ENCODE measurements around the gene SLC8A2. TPM values are rescaled to one million over a fixed set of nuclear protein-coding genes. Genes with fewer than 3 reads are reported as not detected.
"Not testable (repeated sequence)": the region's sequence is repeated elsewhere in the genome, so short reads cannot be mapped to it uniquely, and the experiment has no call there.

The SLC8A2 gene
- total RNA-seq, 2 donors from 2014 or later, result 0.09 to 2.2 TPM

- DNase-seq (no peak), ATAC-seq (no peak)
- intact Hi-C loops (cut with DNase I, micrococcal nuclease), result no loop called here
Observed at GRCh38 chr19:47404334-47405196, 67.1 kb downstream of the SLC8A2 start.

DNA sequence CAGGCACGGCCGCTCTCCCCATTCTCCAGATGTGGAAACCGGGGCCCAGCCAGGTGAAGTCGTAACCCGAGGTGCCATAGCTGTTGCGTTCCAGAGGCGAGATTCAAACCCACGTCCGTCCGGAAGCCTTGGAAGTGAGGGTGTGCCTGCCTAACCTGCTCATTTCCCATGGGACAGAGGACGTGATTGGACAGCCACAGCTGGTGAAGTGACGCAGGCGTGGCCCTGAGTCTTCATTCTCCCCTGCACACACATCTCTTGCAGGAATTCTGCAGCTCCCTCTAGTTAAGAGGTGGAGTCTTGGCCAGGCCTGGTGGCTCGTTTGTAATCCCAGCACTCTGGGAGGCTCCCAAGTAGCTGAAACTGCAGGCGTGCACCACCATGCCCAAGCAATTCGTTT, 69.2 kb downstream of the SLC8A2 start:
- intact Hi-C loops (cut with DNase I, micrococcal nuclease), result no loop called here

GRCh38 chr19:47398707-47399597, 72.7 kb downstream of the SLC8A2 start:
- DNase-seq, result no peak
- no peak for ATAC-seq
- intact Hi-C loops (cut with DNase I, micrococcal nuclease), result loop anchor here in 1 of 2 donors (10.0 kb wide), 1 partner anchor 94 kb away; the partner anchor contains the start of gene C5AR1

More for the DNA sequence above, 69.2 kb downstream of the SLC8A2 start:
- no peak for ATAC-seq
- DNase-seq, result no peak

GRCh38 chr19:47391510-47392223, 80.0 kb downstream of the SLC8A2 start:
- ATAC-seq (peak; percentile 79), DNase-seq (peak; percentile 43 to 76)
- intact Hi-C loops (cut with DNase I, micrococcal nuclease), result loop anchor here in 1 of 2 donors (10.0 kb wide), 1 partner anchor 87 kb away; the partner anchor contains the start of gene C5AR1

GRCh38 chr19:47390533-47391488, 80.9 kb downstream of the SLC8A2 start:
- intact Hi-C loops (cut with DNase I, micrococcal nuclease), result loop anchor here in 1 of 2 donors (10.0 kb wide), 1 partner anchor 86 kb away; the partner anchor contains the start of gene C5AR1
- no peak for ATAC-seq
- DNase-seq, result no peak

DNA sequence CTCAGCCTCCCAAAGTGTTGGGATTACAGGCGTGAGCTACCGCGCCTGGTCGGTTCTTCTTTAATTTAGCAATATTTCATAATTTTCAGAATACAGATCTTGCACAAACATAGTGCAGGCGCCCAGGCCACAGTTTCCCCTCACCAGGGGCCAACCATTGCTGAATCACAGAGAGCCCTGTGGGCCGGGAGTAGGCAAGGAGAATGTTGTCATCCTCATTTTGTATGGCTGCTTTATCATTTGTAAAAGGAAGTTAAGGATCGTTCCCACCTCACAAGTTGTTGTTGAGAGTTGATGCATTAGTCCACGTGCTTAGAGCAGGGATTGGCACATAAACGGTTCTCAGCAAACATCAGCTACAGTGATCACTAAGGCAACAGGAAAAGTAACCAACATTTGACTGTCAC, 82.5 kb downstream of the SLC8A2 start:
- DNase-seq (no peak), ATAC-seq (no peak)
- intact Hi-C loops (cut with DNase I, micrococcal nuclease), result no loop called here

DNA sequence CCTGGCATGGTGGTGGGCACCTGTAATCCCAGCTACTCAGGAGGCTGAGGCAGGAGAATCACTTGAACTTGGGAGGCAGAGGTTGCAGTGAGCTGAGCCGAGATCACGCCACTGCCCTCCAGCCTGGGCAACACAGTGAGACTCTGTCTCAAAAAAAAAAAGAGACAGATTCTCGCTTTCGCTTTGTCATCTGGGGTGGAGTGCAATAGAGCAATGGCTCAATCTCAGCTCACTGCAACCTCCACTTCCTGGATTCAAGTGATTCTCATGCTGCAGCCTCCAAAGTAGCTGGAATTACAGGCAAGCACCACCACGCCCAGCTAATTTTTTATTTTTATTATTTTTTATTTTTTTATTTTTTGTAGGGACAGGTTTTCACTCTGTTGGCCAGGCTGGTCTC, 83.0 kb downstream of the SLC8A2 start:
- peak; percentile 29 for ATAC-seq
- intact Hi-C loops (cut with DNase I, micrococcal nuclease); DNase-seq: not testable (repeated sequence)

- intact Hi-C loops (cut with DNase I, micrococcal nuclease), result not testable (repeated sequence)
Observed at GRCh38 chr19:47387623-47388022, 84.1 kb downstream of the SLC8A2 start.

DNA sequence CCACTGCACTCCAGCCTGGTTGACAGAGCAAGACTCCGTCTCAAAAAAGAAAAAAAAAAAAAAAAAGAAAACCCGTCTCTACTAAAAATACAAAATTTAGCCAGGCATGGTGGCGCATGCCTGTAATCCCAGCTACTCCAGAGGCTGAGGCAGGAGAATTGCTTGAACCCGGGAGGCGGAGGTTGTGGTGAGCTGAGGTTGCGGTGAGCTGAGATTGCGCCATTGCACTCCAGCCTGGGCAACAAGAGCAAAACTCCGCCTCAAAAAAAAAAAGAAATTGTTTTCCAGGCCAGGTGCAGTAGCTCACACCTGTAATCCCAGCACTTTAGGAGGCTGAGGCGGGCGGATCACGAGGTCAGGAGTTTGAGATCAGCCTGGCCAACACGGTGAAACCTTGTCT, 85.1 kb downstream of the SLC8A2 start:
- intact Hi-C loops (cut with DNase I, micrococcal nuclease); DNase-seq; ATAC-seq: not testable (repeated sequence)

More at GRCh38 chr19:47387623-47388022, 84.1 kb downstream of the SLC8A2 start:
- not testable (repeated sequence) for ATAC-seq, DNase-seq

- intact Hi-C loops (cut with DNase I, micrococcal nuclease); ATAC-seq; DNase-seq: not testable (repeated sequence)
Observed at GRCh38 chr19:47384533-47384932, 87.2 kb downstream of the SLC8A2 start.

DNA sequence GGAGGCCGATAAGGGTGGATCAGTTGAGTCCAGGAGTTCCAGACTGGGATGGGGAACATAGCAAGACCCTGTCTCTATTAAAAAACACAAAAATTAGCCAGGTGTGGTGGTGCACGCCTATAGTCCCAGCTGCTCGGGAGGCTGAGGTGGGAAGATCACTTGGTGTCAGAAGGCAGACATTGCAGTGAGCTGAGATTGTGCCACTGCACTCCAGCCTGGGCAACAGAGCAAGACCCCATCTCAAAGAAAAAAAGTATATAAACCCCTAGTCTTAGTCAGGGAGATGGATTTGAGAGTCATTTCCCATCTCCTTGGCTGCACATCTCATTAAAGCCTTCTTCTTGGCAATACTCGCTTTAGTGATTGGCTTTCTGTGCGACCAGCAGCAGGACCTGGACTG, 87.8 kb downstream of the SLC8A2 start:
- ATAC-seq; intact Hi-C loops (cut with DNase I, micrococcal nuclease): not testable (repeated sequence)

DNA sequence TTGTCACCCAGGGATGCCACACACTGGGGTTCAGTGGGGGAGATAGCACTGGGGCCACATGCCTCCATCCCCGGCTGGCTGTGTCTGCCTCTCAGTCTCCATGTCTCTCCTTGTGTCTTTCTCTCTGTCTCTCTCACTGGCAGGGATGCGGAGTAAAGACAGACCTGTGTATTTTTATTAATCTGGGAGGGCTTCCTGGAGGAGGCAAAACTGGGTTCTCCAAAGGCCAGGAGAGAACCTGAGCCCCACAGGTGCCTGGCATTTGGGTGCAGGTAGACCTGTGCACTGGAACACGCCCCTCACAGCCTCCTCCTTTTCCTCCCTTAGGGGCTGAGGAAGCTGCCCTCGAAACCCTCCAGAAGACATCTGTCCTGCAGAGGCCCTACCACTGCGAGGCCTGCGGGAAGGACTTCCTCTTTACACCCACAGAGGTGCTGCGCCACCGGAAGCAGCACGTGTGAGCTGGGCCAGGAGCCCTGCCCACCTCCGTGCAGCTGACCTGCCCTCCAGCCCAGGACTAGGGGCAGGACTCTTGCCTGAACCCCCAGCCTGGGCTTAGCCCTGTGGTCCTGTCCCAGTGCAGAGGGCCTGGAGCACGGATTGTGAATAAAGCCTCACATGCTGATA, 89.9 kb downstream of the SLC8A2 start:
- intact Hi-C loops (cut with DNase I, micrococcal nuclease), result no loop called here
- DNase-seq, result peak in 1 of 2 donors; percentile 16
- ATAC-seq, result peak; percentile 9

More for the DNA sequence above, 87.8 kb downstream of the SLC8A2 start:
- DNase-seq, result not testable (repeated sequence)

GRCh38 chr19:47381121-47381520, 90.6 kb downstream of the SLC8A2 start:
- intact Hi-C loops (cut with DNase I, micrococcal nuclease), result no loop called here
- ATAC-seq (no peak), DNase-seq (no peak)

DNA sequence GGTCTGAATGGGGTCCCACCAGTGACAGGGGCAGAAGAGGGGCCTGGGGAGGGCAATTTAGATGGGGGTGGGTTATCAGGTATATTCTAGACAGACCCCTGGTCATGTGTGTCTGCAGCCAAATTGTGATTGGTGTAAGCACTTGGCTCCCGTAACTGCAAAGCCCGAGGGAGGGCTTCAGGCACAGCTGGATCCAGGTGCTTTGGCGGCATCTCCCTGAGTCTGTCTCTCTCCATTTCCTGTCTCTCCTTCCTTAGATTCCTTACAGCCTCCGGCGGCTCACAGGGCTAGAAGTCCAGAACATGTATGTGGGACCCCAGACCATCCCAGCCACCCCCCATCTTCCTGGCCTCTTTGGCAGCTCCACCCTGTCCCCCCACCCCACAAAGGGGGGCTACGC, 91.1 kb downstream of the SLC8A2 start:
- intact Hi-C loops (cut with DNase I, micrococcal nuclease), result no loop called here

GRCh38 chr19:47379381-47379938, 92.2 kb downstream of the SLC8A2 start:
- ATAC-seq (no peak), DNase-seq (no peak)
- intact Hi-C loops (cut with DNase I, micrococcal nuclease), result no loop called here

More for the DNA sequence above, 91.1 kb downstream of the SLC8A2 start:
- DNase-seq (no peak), ATAC-seq (no peak)

DNA sequence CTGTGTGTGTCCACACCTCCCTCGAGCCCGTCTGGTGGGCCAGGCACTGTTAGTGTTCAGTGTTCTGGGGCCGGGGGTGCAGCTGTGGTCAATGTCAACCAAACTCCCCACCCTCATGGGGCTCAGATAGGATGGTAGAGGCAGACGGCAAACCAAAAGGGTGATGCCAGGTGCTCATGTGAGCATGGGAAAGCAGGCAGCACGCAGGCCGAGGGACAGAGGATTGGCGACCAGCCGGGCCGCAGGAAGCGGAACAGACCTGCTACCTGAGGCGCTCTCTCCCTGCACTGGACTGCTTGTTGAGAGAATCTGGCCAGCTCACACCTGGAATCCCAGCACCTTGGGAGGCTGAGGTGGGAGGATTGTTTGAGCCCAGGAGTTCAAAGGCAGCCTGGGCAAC, 93.4 kb downstream of the SLC8A2 start:
- ATAC-seq (no peak), DNase-seq (no peak)
- intact Hi-C loops (cut with DNase I, micrococcal nuclease), result no loop called here
